SU-DHL-6 (cell line): ENCODE results near the gene AGPS.
"Not testable (repeated sequence)": the region's sequence is repeated elsewhere in the genome, so short reads cannot be mapped to it uniquely, and the experiment has no call there.

Experiments used
- H2AFZ ChIP-seq: fragments of 200-600 bp; sonication (generic); 2 replicates; pipeline ENCODE4 v1.6.1; 2014; ENCODE audit warnings: low read depth, mild to moderate bottlenecking, moderate library complexity, mixed read lengths, antibody characterized with exemption, low read length; ENCODE audit not compliant: severe bottlenecking
- H3F3A ChIP-seq: fragments of 200-600 bp; shearing (Covaris generic); 2 replicates; pipeline ENCODE4 v1.6.0; 2016; ENCODE audit warnings: antibody characterized with exemption, mild to moderate bottlenecking; ENCODE audit not compliant: insufficient read depth
- H3K27ac ChIP-seq: fragments of 200-600 bp; sonication (generic); 2 replicates; pipeline ENCODE4 v1.5.1; 2016; ENCODE audit warnings: low read depth, mild to moderate bottlenecking, low read length, moderate library complexity, mixed read lengths
- H3K27me3 ChIP-seq: fragments of 200-600 bp; sonication (generic), shearing (Covaris generic); 2 replicates; pipeline ENCODE4 v1.6.0; 2014; ENCODE audit warnings: mild to moderate bottlenecking, low read length
- H3K36me3 ChIP-seq: fragments of 200-600 bp; sonication (generic); 2 replicates; pipeline ENCODE4 v1.6.1; 2014; ENCODE audit warnings: mild to moderate bottlenecking, low read length, mixed read lengths
- H3K4me2 ChIP-seq: fragments of 300-600, 200-600 bp; shearing (Covaris generic), sonication (generic); 2 replicates; pipeline ENCODE4 v1.6.0; 2014; ENCODE audit warnings: low read length, low read depth, mild to moderate bottlenecking; ENCODE audit not compliant: poor library complexity, severe bottlenecking
- H3K4me3 ChIP-seq: fragments of 200-600 bp; sonication (generic); 2 replicates; pipeline ENCODE4 v1.5.1; 2014; ENCODE audit warnings: antibody characterized with exemption, low read length, mild to moderate bottlenecking, mixed read lengths; ENCODE audit not compliant: insufficient read depth, poor library complexity, severe bottlenecking
- H3K79me2 ChIP-seq: fragments of 200-600 bp; sonication (generic); 2 replicates; pipeline ENCODE4 v1.6.1; 2014; ENCODE audit warnings: mild to moderate bottlenecking, low read length, moderate library complexity; ENCODE audit not compliant: insufficient read depth
- H3K9ac ChIP-seq: fragments of 200-600 bp; sonication (generic); 2 replicates; pipeline ENCODE4 v1.7.0; 2014; ENCODE audit warnings: mild to moderate bottlenecking, low read length
- H3K9me2 ChIP-seq: fragments of 200-600 bp; sonication (generic); replicated peaks from 2 replicates; pipeline ENCODE4 v1.6.1; 2014; ENCODE audit warnings: low read length; ENCODE audit not compliant: insufficient read depth
- H3K9me3 ChIP-seq: fragments of 200-600 bp; sonication (generic); 2 replicates; pipeline ENCODE4 v1.6.1; 2014; ENCODE audit warnings: low read length, mixed read lengths; ENCODE audit not compliant: insufficient read depth
- H4K20me1 ChIP-seq: fragments of 200-600 bp; sonication (generic); 2 replicates; pipeline ENCODE4 v1.6.1; 2014; ENCODE audit warnings: low read depth, mild to moderate bottlenecking, antibody characterized with exemption, low read length, moderate library complexity, mixed read lengths
- EZH2phosphoT487 ChIP-seq: fragments of 200-600 bp; sonication (generic), shearing (Covaris generic); conservative IDR thresholded peaks from 2 replicates; pipeline ENCODE4 v1.6.1; 2018; ENCODE audit warnings: mild to moderate bottlenecking, antibody characterized with exemption, low read length, moderate library complexity, mixed read lengths
- TF ChIP-seq, protein P1 (sequence below): fragments of 200-600 bp; sonication (generic); IDR thresholded peaks from one replicate; pipeline ENCODE4 v1.5.1; 2017; ENCODE audit warnings: antibody characterized with exemption, mild to moderate bottlenecking, low read length, moderate library complexity; ENCODE audit not compliant: insufficient read depth, poor library complexity, severe bottlenecking

Gene AGPS

DNA sequence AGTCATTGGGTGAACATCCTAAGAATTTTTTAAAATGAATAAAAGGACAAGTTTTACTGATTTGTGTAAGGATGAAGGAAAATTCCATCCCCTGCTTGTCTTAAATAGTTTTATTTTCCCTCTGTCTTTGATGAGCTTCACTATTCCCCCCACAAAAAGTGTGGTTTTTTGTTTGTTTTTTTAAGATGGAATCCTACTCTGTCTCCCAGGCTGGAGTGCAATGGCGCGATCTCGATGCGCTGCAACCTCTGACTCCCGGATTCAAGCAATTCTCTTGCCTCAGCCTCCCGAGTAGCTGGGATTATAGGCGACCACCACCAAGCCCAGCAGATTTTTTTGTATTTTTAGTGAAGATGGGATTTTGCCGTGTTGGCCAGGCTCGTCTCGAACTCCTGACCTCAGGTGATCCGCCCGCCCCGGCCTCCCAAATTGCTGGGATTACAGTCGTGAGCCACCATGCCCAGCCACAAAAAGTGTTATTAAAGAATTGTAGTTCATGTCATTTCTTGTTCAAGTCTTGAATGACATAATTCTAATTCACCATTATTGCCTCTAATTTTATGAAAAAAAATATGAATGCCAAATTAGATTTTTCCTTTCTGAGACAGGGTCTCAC lies 91.7 kb downstream of the AGPS start:
- TF ChIP-seq, protein P1, sequence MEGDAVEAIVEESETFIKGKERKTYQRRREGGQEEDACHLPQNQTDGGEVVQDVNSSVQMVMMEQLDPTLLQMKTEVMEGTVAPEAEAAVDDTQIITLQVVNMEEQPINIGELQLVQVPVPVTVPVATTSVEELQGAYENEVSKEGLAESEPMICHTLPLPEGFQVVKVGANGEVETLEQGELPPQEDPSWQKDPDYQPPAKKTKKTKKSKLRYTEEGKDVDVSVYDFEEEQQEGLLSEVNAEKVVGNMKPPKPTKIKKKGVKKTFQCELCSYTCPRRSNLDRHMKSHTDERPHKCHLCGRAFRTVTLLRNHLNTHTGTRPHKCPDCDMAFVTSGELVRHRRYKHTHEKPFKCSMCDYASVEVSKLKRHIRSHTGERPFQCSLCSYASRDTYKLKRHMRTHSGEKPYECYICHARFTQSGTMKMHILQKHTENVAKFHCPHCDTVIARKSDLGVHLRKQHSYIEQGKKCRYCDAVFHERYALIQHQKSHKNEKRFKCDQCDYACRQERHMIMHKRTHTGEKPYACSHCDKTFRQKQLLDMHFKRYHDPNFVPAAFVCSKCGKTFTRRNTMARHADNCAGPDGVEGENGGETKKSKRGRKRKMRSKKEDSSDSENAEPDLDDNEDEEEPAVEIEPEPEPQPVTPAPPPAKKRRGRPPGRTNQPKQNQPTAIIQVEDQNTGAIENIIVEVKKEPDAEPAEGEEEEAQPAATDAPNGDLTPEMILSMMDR, result no peak
- no peak for TF ChIP-seq EZH2phosphoT487
- no peaks in the 10 kb centered on the region for H3K79me2 ChIP-seq
- no peak overlapping the region for H3K4me2 ChIP-seq
- H4K20me1 ChIP-seq, result no peaks in the 10 kb centered on the region
- H3K27ac ChIP-seq, result no peak overlapping the region
- H3K4me3 ChIP-seq, result no peak overlapping the region
- H3K9ac ChIP-seq, result no peak overlapping the region
- H3K27me3 ChIP-seq, result no peaks in the 10 kb centered on the region
- no peaks in the 10 kb centered on the region; the same call in 1 of the 2 replicates for H3K36me3 ChIP-seq
- H2AFZ ChIP-seq, result no peak overlapping the region
- no peaks in the 10 kb centered on the region for H3K9me3 ChIP-seq
- no peaks in the 10 kb centered on the region for H3K9me2 ChIP-seq
- peaks cover 4% of the 10 kb centered on the region; the same call in 1 of the 2 replicates for H3F3A ChIP-seq

DNA sequence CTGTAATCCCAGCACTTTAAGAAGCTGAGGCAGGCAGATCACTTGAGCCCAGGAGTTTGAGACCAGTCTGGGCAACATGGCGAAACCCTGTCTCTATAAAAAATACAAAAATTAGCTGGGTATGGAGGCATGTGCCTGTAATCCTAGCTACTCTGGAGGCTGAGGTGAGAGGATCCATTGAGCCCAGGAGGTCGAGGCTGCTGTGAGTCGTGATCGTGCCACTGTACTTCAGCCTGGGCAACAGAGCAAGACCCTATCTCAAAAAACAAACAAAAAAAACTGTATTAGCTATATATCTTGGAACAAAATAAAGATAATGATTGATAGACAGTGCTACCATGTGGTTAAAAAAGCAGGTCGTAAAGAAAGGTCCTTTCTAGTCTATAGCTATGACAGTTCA lies 93.1 kb downstream of the AGPS start:
- H3K9me3 ChIP-seq, H3K36me3 ChIP-seq, H3K27ac ChIP-seq: not testable (repeated sequence)

DNA sequence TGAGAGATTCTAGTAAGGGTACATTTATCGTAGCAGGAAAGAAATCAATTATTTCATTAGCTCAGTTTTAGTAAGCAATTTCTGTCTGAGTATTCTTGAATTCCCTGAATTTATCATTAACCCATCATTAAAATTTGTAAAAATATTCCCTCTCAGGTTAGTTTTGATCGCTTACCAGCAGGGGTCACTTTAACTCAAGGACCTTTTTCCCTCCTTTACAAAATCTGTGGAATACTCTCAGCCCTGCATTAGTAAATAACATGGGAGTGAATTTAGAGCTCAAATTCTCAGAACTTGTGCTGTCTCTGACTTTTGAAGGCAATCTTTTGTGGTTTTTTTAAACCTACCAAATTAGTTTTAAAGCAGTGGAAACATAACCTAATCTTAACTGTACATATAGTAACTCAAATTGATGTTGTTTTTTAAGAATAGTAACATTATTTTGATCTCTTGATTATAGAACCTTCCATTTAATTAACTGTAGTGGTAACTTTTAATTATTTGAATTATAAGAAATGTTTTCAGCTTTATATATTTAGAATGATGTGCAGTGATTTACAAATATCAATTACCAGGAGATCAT lies 97.2 kb downstream of the AGPS start:
- Histone ChIP-seq H2AFZ (no peak overlapping the region), H3F3A (0 out of 2 replicates have a peak, but pooled peaks cover 2% of the 10 kb centered on the region), H4K20me1 (no peaks in the 10 kb centered on the region), H3K4me2 (no peak overlapping the region), H3K36me3 (0 out of 2 replicates have a peak, but pooled peaks cover 4% of the 10 kb centered on the region), H3K79me2 (no peaks in the 10 kb centered on the region), H3K9ac (no peak overlapping the region), H3K4me3 (no peak overlapping the region), H3K27me3 (no peaks in the 10 kb centered on the region), H3K9me3 (no peaks in the 10 kb centered on the region), H3K9me2 (no peaks in the 10 kb centered on the region), H3K27ac (no peak overlapping the region)
- no peak for TF ChIP-seq EZH2phosphoT487
- TF ChIP-seq, protein P1, result peak; percentile 49

More for the DNA sequence above, 93.1 kb downstream of the AGPS start:
- H3K4me3 ChIP-seq, H3K9ac ChIP-seq, H3K79me2 ChIP-seq, H3K27me3 ChIP-seq, H2AFZ ChIP-seq, H4K20me1 ChIP-seq, H3K4me2 ChIP-seq, H3K9me2 ChIP-seq, H3F3A ChIP-seq: not testable (repeated sequence)

DNA sequence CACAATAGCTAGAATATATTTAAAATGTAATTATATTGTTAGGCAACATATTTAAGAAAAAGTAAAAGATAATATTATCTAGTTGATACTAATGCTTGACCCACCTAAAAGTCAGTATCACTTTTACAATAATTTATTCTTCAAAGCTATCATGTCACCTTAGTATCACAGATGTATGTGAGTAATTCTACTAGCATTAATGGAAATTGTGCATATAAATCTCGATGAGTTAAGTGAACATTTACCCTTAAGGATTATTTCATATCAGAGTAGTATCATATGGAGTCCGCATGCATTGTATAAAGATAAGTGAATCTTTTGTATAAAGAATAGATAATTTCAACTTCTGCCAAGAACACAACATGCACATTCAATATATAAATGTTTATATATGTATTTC lies 103.4 kb downstream of the AGPS start:
- H3K9me2 ChIP-seq, result no peaks in the 10 kb centered on the region
- H2AFZ ChIP-seq, result no peak overlapping the region
- H3K36me3 ChIP-seq, result peaks cover 14% of the 10 kb centered on the region; the same call in 1 of the 2 replicates
- no peaks in the 10 kb centered on the region for H3K79me2 ChIP-seq
- no peaks in the 10 kb centered on the region for H4K20me1 ChIP-seq
- H3K4me2 ChIP-seq, result no peak overlapping the region
- TF ChIP-seq, protein P1, result no peak
- TF ChIP-seq EZH2phosphoT487, result no peak
- no peak overlapping the region for H3K9ac ChIP-seq
- H3K9me3 ChIP-seq, result no peaks in the 10 kb centered on the region
- no peak overlapping the region for H3K27ac ChIP-seq
- H3K27me3 ChIP-seq, result no peaks in the 10 kb centered on the region
- no peak overlapping the region for H3K4me3 ChIP-seq
- H3F3A ChIP-seq, result peaks cover 5% of the 10 kb centered on the region; the same call in 1 of the 2 replicates
